ENCODE measurements around the gene FTCD.
"Not testable (repeated sequence)": the region's sequence is repeated elsewhere in the genome, so short reads cannot be mapped to it uniquely, and the experiment has no call there.

The FTCD gene

DNA sequence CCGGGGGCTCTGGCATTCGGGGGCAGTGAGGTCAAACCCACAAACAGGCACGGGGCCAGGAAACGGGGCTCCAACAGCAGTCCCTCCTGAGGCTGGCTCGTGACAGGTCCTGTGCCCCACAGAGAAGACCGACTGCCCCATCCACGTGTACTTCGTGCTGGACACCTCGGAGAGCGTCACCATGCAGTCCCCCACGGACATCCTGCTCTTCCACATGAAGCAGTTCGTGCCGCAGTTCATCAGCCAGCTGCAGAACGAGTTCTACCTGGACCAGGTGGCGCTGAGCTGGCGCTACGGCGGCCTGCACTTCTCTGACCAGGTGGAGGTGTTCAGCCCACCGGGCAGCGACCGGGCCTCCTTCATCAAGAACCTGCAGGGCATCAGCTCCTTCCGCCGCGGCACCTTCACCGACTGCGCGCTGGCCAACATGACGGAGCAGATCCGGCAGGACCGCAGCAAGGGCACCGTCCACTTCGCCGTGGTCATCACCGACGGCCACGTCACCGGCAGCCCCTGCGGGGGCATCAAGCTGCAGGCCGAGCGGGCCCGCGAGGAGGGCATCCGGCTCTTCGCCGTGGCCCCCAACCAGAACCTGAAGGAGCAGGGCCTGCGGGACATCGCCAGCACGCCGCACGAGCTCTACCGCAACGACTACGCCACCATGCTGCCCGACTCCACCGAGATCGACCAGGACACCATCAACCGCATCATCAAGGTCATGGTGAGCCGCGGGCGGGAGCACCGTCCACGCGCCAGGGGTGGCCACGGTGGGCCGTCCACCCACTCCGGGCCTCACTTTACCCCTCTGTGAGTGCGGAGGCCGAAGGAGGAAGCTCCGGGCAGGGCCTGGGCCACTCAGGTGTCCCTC is 43.3 kb downstream of the FTCD start:
- DNase-seq (ENCODE audit: low spot score): no peak

- DNase-seq (ENCODE audit: low spot score): no peak
These were observed 44.2 kb downstream of the FTCD start for GRCh38 chr21:46111193-46111571.

DNA sequence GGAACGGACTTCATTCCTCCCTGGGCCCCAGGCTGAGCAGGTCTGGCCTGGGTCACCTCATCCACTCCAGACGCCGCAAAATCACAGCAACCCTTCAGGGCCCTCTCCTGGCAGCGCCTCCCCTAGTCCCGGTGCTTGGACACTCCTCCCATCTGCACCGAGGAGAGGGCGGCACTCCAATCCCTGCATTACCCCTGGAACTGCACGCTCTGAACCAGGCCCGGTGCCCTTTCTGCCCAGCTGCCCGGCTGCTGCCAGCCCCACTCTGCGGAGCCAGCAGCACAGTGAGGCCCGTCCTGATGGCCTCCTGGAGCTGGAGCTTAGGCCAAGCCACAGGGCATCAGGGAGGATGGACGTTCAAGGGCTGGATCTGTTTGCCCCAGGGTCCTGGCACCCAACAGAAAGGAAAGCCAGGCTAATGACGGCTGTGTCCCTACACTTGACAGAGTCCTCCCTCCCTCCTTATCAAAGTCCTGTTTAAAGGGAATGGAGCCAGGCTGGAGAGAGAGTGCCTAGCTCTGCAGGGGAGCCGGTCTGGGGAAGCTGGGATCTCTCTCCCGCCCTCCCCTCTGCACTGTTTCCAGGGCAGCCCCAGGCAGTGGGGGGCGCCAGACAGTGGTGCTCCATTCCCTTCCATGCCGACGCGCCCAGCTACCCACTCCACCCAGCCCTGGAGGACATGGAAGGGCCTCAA is 44.7 kb downstream of the FTCD start:
- no peak for DNase-seq (ENCODE audit: low spot score)

DNA sequence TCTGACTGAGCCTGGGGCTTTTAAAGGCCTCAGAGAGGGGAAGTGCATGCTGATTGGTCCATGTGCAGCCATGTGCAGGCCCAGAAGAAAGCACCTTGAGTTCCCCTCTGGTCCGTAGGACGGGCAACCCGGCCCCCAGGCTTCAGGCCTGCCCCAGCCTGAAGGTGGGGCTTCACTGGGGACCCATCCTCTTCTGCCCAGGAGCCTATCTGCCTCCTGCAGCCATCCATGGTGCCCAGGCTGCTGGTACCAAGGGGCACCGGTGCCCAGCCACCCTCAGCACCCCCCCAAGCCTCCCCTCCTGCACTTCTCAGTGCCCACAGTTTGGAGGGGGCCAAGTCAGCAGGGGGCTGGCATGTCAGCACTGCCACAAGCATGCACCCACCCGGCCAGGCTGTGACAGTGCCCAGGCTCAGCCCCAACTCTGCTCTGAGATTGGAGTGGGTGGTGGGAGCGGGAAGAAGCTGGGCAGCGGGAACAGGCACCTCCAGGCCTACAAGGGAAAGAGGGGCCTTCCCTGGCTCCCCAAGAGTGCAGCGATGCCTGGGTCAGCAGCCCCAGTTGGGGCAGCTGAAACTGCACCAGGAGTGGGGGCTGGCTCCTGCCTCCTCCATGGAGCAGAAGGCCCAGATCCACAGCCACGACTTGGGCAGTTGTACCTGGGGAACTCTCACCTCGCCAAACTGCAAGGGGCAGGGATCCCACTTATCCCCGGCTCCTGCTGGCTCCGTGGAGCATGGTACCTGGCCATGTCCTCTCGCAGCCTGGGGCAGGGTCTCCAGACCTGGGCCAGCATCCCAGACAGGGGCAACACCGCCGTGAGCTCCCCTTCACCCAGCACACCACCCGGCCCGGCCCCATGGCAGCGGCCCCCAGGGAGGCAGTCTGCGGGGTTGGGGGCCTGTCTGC is 45.8 kb downstream of the FTCD start:
- DNase-seq (ENCODE audit: low spot score): no peak

DNA sequence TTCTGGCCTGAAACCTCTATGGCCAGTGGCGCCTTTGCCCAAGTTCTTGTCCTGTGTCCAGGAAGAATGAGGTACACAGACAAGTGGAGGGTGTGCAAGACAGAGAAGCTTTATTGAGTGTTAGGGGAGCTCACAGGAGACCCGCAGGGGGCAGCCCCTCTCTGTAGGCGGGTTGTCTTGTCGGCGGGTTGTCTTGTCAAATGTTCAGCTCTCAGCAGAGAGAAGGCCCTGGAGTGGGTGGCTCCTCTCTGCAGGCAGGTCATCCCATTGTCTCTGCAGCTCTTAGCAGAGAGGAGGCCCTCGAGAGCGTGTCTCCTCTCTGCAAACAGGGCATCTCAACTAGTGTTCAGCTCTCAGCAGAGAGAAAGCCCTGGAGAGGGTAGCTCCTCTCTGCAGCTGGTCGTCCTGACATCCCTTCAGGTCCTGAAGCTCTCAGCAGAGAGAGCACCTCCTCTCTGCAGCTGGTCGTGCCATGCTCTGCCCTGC is 46.5 kb downstream of the FTCD start:
- no peak for DNase-seq (ENCODE audit: low spot score)

DNA sequence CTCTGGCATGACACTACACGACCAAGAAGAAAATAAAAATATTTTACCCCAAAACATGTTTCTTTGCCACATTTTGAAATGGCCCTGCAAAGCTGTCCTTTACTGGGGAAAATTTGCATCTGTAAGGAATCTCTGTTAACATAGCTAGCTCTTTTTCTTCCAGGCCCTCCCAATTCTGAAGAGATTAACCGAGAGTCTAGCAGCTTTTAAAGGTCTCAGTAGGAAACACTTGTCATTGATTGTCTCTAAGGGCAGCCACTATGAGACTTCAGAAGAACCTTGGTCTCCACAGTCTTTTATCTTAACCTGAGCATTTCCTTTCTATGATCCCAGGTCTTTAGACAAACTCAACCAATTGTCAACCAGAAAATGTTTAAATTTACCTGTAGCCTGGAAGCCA is 48.0 kb downstream of the FTCD start:
- not testable (repeated sequence) for DNase-seq (ENCODE audit: low spot score)

DNA sequence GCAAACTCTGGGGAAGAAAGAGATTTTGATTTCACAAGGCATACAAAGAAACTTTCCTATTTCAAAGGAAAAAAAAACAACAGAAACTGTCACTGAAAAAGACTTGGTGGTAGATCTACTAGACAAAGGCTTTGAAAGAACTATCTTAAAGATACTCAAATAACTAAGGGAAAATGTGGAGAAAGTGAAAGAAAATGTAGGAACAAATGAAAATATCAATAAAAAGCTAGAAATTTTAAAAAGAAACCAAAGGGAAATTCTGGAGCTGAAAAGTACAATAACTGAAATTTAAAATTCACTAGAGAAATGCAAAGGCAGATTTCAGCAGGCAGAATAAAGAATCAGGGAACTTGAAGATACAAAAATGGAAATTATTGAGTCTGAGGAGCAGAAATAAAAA is 51.3 kb downstream of the FTCD start:
- DNase-seq (ENCODE audit: low spot score): no peak

DNA sequence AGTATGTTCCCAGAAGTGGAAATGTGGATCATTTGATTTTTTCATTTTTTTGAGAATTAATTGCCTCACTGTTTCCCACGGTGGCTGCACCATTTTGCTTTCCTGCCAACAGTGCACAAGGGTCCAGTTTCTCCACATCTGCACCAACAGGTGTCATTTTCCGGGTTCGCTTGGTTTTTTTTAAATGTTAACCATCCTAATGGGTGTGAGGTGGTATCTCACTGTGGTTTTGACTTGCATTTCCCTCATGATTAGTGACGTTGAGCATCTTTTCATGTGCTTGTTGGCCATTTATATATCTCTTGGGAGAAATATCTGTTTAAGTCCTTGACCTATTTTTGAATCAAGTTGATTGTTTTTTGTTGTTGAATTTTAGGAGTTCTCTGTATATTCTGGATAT is 54.5 kb downstream of the FTCD start:
- no peak for DNase-seq (ENCODE audit: low spot score)

DNA sequence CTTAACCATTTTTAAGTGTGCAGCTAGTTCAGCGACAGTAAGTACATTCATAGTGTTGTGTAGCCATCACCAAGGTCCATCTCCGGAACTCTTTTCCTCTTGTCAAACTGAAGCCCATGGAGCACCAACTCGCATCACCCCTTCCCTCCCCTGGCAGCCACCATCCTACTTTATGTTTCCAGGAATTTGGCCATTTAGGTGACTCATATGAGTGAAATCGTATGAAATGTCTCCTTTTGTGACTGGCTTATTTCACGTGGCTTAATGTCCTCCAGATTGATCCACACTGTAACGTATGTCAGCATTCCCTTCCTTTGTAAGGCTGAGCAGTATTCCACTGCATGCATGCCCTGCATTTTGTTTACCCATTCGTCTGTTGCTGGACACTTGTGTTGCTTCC is 55.0 kb downstream of the FTCD start:
- no peak for DNase-seq (ENCODE audit: low spot score)

DNA sequence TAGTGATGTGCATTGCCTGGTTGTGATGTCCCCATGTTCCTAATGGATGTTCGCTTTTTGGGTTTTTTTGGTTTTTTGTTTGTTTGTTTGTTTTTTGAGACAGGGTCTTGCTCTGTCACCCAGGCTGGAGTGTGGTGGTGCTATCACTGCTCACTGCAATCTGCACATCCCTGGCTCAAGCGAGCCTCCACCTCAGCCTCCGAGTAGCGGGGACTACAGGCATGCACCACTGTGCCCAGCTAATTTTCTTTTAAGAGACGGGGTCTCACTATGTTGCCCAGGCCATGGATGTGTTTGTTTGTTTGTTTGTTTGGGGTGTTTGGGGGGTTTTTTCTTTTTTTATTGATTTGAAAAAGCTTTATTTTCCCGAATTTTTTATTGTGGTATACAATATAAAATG is 55.4 kb downstream of the FTCD start:
- DNase-seq (ENCODE audit: low spot score): no peak

DNA sequence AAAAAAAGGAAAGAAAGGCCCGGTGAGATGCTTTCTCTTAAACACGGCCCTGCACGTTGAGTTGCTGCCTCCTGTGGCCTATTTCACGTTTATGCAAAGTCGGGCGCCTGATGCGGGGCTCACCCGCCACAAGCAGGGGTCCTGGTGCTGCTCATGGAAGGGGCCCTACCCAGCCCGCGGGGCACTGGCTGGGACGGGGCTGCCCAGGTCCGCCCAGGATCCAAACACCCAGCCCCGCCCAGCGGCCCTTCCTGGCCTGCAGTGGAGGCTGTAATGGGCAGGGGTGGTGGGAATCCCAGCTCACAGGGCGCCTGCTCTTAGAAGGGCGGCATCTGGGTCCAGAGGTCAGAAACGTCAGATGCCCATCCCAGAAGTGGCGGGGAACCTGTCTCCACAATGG is 55.9 kb downstream of the FTCD start:
- no peak for DNase-seq (ENCODE audit: low spot score)

- no peak for DNase-seq (ENCODE audit: low spot score)
These were observed 56.9 kb downstream of the FTCD start for GRCh38 chr21:46098303-46099141.

- DNase-seq (ENCODE audit: low spot score): no peak
These were observed 57.8 kb downstream of the FTCD start, which contains the start of gene COL6A2 for GRCh38 chr21:46097336-46098293. COL6A2 (plus strand) TSS chr21:46098112.

- no peak for DNase-seq (ENCODE audit: low spot score)
These were observed 58.6 kb downstream of the FTCD start for GRCh38 chr21:46096596-46097335.

- DNase-seq (ENCODE audit: low spot score): no peak
These were observed 59.4 kb downstream of the FTCD start for GRCh38 chr21:46095814-46096595.

DNA sequence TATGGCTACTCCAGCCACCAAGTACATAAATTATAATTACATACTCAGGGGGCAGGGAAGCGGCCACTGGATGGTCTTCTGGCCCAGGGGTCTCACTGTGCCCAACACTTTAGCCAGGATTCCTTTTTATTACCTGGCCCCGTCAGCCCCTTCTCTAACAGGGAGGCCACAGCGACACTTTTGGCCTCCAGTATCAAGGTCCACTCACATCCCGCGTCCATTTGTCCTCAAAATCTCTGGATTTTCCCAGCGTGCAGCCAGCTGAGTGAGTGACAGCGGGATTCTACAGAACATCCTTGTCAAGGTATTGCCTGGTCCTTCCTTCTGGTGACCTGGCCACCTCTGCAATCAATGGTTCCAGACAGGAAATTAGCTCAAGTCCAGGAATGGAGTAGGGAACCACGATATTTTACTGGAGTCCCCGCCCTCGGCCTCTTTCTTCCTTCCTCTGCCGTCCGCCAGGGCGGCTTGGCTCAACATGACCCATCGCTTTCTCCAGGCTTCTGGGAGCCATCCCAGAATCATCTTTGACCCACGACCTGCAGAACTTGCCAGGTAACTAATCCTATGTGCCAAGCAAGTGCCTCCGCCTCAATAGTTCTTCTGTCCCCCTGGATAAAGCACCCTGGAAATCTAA is 60.2 kb downstream of the FTCD start:
- DNase-seq (ENCODE audit: low spot score): no peak

- DNase-seq (ENCODE audit: low spot score): no peak
These were observed 60.8 kb downstream of the FTCD start for GRCh38 chr21:46094401-46095082.
